Activated naive CD4-positive, alpha-beta T cell (primary cell): ENCODE results near the gene YBX1.
A peak's percentile ranks its signal among the peaks of the same experiment; 100 is the strongest.
"Not testable (repeated sequence)": the region's sequence is repeated elsewhere in the genome, so short reads cannot be mapped to it uniquely, and the experiment has no call there.

Experiments
- DNase-seq, 4 experiments: peaks; one replicate each; lab custom pipeline; 2025; lab: John Stamatoyannopoulos, UW

The YBX1 gene

DNA sequence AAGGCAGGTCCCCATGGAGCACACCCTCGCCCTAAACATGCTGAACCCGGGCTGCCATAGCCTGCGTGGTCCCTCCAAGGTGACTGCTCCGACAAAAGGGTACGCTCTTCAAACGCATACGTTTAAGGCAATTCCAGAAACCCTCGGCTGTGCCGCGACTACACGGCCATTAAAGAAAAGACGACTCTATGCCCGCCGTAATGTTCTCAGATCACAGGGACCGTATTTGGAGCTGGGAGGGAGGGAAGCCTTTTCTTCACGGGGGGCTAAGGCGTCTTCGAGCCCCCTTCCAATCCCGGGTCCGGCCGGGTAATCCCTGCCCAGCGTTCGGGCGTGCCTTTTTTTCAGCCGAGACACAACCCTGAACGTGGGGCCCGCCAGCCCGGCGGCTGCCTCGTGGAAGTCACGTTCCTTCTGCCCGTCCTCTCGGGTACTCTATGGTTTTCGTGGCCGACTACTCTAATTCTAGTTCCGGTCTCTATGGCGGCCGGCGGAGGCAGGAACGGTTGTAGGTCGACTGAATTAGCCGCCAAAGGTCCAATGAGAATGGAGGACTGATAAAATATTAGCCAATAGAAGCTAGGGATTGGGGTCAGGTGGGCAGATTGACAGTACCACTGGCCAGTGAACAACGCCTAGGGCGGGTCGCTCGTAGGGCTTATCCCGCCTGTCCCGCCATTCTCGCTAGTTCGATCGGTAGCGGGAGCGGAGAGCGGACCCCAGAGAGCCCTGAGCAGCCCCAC, at the start of gene YBX1:
TSS of gene YBX1 (plus strand) at position 678 of the 743 bp plus-strand sequence. CDS start 148 bp downstream, outside the sequence.
- peak; percentile 86 to 93 (median 87) for DNase-seq

- DNase-seq: no peak
Observed at GRCh38 chr1:42639116-42639515, 43.1 kb upstream of the YBX1 start.

GRCh38 chr1:42646056-42646455, 36.2 kb upstream of the YBX1 start:
- DNase-seq: no peak

DNA sequence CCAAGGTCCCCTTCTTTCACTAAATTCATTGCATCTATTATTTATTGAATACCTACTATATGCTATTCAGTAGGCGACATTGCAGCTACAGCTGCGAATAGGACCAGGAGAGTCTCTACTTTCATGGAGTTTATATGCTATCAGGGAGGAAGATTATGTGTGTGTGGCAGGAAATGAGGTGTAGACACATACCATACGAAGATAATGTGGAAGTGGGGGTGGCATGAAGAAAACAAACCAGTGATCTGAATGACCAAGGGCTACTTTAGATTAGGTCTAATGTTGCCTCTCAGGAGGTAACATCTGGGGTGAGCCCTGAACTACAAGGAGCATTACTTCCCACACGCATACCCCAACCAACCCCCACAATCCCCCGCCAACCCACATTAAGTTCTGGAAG, 25.0 kb upstream of the YBX1 start:
- no peak for DNase-seq

GRCh38 chr1:42657981-42658876, 24.0 kb upstream of the YBX1 start, which contains the start of gene PPIH:
Gene PPIH, plus strand, starts transcription at chr1:42658423. Its CDS starts 24 bp downstream, at chr1:42658447.
- DNase-seq: peak; percentile 85 to 92 (median 88)

- DNase-seq: no peak
Observed at GRCh38 chr1:42658877-42659337, 23.3 kb upstream of the YBX1 start.

- no peak for DNase-seq
Observed at GRCh38 chr1:42660907-42661500, 21.2 kb upstream of the YBX1 start.

- no peak for DNase-seq
Observed at GRCh38 chr1:42669936-42670335, 12.3 kb upstream of the YBX1 start.

- DNase-seq: no peak
Observed at GRCh38 chr1:42670425-42670824, 11.8 kb upstream of the YBX1 start.

- DNase-seq: no peak
Observed at GRCh38 chr1:42674214-42674613, 8.0 kb upstream of the YBX1 start.

DNA sequence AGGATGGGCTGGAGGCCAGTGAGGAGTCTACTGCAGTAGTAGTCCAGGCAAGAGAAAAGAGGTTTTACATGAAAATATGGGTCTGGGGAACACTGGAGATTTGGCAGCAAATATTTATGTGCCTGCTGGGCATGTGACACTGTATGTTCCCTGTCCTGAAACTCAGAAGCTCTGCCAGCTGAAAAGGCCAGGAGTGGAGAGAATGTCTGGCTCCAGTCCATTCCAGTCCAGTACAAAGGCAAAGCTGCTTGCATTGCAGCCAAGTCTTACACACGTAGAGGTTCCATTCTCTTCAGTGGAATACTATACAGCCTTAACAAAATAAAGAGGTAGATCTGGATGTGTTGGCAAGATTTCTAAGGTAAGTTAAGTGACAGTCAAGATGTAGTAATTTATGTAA, 7.5 kb upstream of the YBX1 start:
- DNase-seq: no peak

DNA sequence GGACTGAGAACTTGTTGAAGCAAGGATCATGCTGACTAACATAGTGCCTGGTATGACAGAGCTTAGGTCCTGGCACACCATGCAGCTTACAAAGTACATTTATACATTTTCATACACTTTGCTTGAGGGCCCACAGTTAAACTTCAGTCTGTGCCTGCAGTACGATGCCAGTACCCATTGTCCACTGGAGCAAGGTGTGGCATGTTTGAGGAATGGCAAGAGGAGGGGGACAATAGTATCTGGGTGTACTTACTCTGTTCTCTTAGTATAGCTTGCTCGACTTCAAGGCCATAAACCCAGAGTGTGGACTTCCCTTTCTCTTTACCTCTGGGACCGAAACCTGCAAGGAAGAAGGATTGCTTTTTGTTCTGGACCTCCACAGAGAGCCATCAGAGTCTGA, 6.8 kb upstream of the YBX1 start:
- no peak for DNase-seq

DNA sequence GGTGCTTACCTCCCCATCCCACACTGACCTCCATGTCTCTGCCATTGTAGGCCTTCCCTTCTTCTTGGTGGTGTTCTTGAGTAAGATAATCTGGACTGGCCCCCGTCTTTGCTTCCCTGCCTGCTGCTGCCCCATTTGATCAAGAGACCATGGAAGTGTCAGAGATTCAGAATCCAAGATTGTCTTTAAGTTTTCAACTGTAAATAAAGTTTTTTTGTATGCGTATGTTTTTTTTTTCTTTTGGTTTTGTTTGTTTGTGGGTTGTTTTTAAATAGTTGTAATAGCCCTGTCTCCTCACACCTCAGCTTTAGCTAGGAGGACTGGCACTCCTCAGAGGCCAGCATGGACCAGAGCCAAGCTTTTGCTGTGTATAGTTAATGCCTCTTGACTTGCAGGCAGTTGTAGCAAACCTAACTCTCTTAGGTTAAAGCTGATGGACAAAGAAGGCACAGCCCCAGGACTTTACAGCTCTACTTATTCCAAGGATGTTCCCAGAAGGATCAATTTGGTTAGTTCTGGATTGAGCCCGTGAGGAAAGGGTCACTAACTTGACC, 5.6 kb upstream of the YBX1 start:
- DNase-seq: no peak

GRCh38 chr1:42679364-42679983, 2.7 kb upstream of the YBX1 start:
- DNase-seq: no peak

GRCh38 chr1:42680055-42680454, 2.2 kb upstream of the YBX1 start:
- DNase-seq: no peak

- no peak for DNase-seq
Observed at GRCh38 chr1:42680921-42681683, 1.1 kb upstream of the YBX1 start.

DNA sequence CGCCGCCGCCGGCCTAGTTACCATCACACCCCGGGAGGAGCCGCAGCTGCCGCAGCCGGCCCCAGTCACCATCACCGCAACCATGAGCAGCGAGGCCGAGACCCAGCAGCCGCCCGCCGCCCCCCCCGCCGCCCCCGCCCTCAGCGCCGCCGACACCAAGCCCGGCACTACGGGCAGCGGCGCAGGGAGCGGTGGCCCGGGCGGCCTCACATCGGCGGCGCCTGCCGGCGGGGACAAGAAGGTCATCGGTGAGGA, 193 bp downstream of the YBX1 start:
- DNase-seq: not testable (repeated sequence)

- DNase-seq: peak; percentile 30 to 62 (median 32)
Observed at GRCh38 chr1:42682739-42683531, 717 bp downstream of the YBX1 start.

DNA sequence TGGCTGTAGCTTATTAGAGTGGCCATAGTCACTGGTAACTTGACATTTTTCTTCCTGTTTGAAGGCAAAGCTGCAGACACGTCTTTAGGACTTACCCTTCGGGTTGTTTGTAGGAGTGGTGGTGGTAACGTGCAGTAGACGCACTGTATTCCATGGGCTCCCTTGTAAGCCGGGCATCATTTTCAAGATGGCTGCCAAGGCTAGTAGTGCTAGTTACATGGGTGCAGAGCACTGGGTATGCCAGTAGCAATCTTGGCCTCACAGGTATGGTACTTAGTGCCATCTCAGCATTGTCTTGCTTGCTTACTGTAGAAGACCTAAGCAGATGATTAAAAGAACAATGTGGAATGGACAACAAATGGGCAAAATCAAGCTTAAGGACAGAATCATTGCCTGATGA, 1.9 kb downstream of the YBX1 start:
- DNase-seq: no peak

- no peak for DNase-seq
Observed at GRCh38 chr1:42686418-42686817, 4.2 kb downstream of the YBX1 start.
